GM12878 (cell line): Measurements from ENCODE around the gene MGMT. TPM values are rescaled to one million over a fixed set of nuclear protein-coding genes. Genes with fewer than 3 reads are reported as not detected.

ENCODE experiments used
- ATAC-seq: fragments of 200-7000 bp; cut with Tn5 transposase; 3 replicates; pipeline ENCODE4 v1.9.1; 2020; ENCODE audit warnings: mild to moderate bottlenecking, moderate library complexity
- BruUV-seq: library from RNA; stranded (reverse); fragments of 400-500 nt; replicated peaks from 2 replicates; lab custom pipeline; 2021; lab: Mats Ljungman, UMichigan
- CTCF ChIA-PET: fragments of 300-600 bp; sonication (Branson Sonifier 250); formaldehyde crosslinking; extraction: SDS; loops from one replicate; lab custom pipeline; 2021; ENCODE audit warnings: inconsistent platforms; lab: Yijun Ruan, JAX
- POLR2A ChIA-PET: fragments of 350-600 bp; formaldehyde crosslinking; extraction: SDS; loops from one replicate; lab custom pipeline; 2021; ENCODE audit warnings: inconsistent platforms; lab: Charles Lee
- RAD21 ChIA-PET: fragments of 300-600 bp; sonication (Branson Sonifier 250); formaldehyde crosslinking; loops from one replicate; lab custom pipeline; 2023; ENCODE audit warnings: antibody characterized with exemption; ENCODE audit not compliant: unreplicated experiment; lab: Charles Lee
- SMC1A ChIA-PET: fragments of 300-600 bp; sonication (Branson Sonifier 250); formaldehyde crosslinking; loops from one replicate; lab custom pipeline; 2023; ENCODE audit not compliant: unreplicated experiment, uncharacterized antibody; lab: Charles Lee
- DNase-seq: peaks from one replicate; pipeline ENCODE4 v3.0.0-alpha.2; 2011; ENCODE audit warnings: low read depth, low spot score
- FAIRE-seq: peaks from 3 replicates; lab custom pipeline; 2011; peaks lifted over from hg19 to GRCh38; lab: Jason Lieb, UNC
- H2AFZ ChIP-seq: 2 replicates; pipeline ENCODE4 v1.6.0; 2011; ENCODE audit warnings: low read depth, low read length, control low read depth; ENCODE audit not compliant: control insufficient read depth
- H3K27ac ChIP-seq: 2 replicates; pipeline ENCODE4 v1.5.1; 2011; ENCODE audit warnings: control low read depth; ENCODE audit not compliant: control insufficient read depth, insufficient read depth
- H3K27me3 ChIP-seq, 2 experiments: replicated peaks in 1 of 2; 2 replicates each; pipeline versions ENCODE4 v1.6.0 to v1.6.1; 2011; ENCODE audit warnings: low read length in 1 of 2; ENCODE audit not compliant: control insufficient read depth in 2 of 2, insufficient read depth in 2 of 2
- H3K36me3 ChIP-seq, 2 experiments: 2 replicates each; pipeline ENCODE4 v1.5.1; 2011; ENCODE audit warnings: low read length in 1 of 2; ENCODE audit not compliant: control insufficient read depth in 2 of 2, insufficient read depth in 2 of 2
- H3K4me1 ChIP-seq: 2 replicates; pipeline ENCODE4 v1.6.1; 2011; ENCODE audit warnings: mild to moderate bottlenecking, low read length, moderate library complexity, mixed read lengths; ENCODE audit not compliant: control insufficient read depth, insufficient read depth
- H3K4me2 ChIP-seq: 2 replicates; pipeline ENCODE4 v1.6.0; 2011; ENCODE audit warnings: control low read depth; ENCODE audit not compliant: control insufficient read depth, insufficient read depth
- H3K4me3 ChIP-seq: fragments of 200-600 bp; sonication (generic); 2 replicates; pipeline ENCODE4 v1.5.1; 2016
- H3K79me2 ChIP-seq: 2 replicates; pipeline ENCODE4 v1.6.0; 2011; ENCODE audit warnings: low read length; ENCODE audit not compliant: control insufficient read depth, insufficient read depth
- H3K9ac ChIP-seq: 2 replicates; pipeline ENCODE4 v1.8.0; 2011; ENCODE audit warnings: low read length, control low read depth, mixed read lengths; ENCODE audit not compliant: control insufficient read depth, insufficient read depth
- H3K9me3 ChIP-seq: replicated peaks from 3 replicates; pipeline ENCODE4 v1.5.1; 2011; ENCODE audit warnings: mild to moderate bottlenecking, low read length; ENCODE audit not compliant: control insufficient read depth, insufficient read depth
- H4K20me1 ChIP-seq: 2 replicates; pipeline ENCODE4 v1.6.0; 2011; ENCODE audit not compliant: control insufficient read depth, insufficient read depth
- ASH2L ChIP-seq: fragments of 300-600, 200-600 bp; sonication (generic); IDR thresholded peaks from 2 replicates; pipeline ENCODE4 v1.6.1; 2017; ENCODE audit warnings: low read depth, mild to moderate bottlenecking, borderline replicate concordance
- CHD2 ChIP-seq: IDR thresholded peaks from 2 replicates; pipeline ENCODE4 v1.6.1; 2011; ENCODE audit warnings: low read depth, low read length, improper control_type of control experiment, borderline replicate concordance
- DPF2 ChIP-seq: fragments of 450-650 bp; IDR thresholded peaks from 2 replicates; pipeline ENCODE4 v1.6.1; 2017; ENCODE audit warnings: mild to moderate bottlenecking
- E4F1 ChIP-seq: fragments of 450-650 bp; IDR thresholded peaks from 2 replicates; pipeline ENCODE4 v1.6.1; 2018; ENCODE audit warnings: borderline replicate concordance, mild to moderate bottlenecking; ENCODE audit not compliant: partially characterized antibody
- GABPA ChIP-seq: IDR thresholded peaks from 2 replicates; pipeline ENCODE4 v1.6.1; 2014; ENCODE audit warnings: antibody characterized with exemption, low read depth, mild to moderate bottlenecking, inconsistent platforms
- GATAD2B ChIP-seq: fragments of 450-650 bp; conservative IDR thresholded peaks from 2 replicates; pipeline ENCODE4 v1.6.1; 2017; ENCODE audit warnings: low read depth, mild to moderate bottlenecking, moderate library complexity
- MEF2B ChIP-seq: fragments of 450-650 bp; IDR thresholded peaks from 2 replicates; pipeline ENCODE4 v1.6.1; 2018; ENCODE audit warnings: mild to moderate bottlenecking, moderate library complexity; ENCODE audit not compliant: partially characterized antibody, poor library complexity, severe bottlenecking
- MTA2 ChIP-seq: fragments of 450-650 bp; IDR thresholded peaks from 2 replicates; pipeline ENCODE4 v1.6.1; 2016; ENCODE audit warnings: low read depth, mild to moderate bottlenecking, moderate library complexity
- NFIC ChIP-seq: IDR thresholded peaks from 2 replicates; pipeline ENCODE4 v1.6.1; 2012; ENCODE audit warnings: low read depth, mild to moderate bottlenecking, inconsistent platforms, low read length, moderate library complexity
- NFXL1 ChIP-seq: fragments of 450-650 bp; IDR thresholded peaks from 2 replicates; pipeline ENCODE4 v1.6.1; 2017; ENCODE audit warnings: antibody characterized with exemption, mild to moderate bottlenecking, borderline replicate concordance
- NFYB ChIP-seq: IDR thresholded peaks from 2 replicates; pipeline ENCODE4 v1.6.1; 2011; ENCODE audit warnings: low read depth, mild to moderate bottlenecking, low read length, improper control_type of control experiment, moderate library complexity; ENCODE audit not compliant: insufficient read depth
- RELA ChIP-seq: fragments of 450-650 bp; IDR thresholded peaks from 2 replicates; pipeline ENCODE4 v1.8.0; 2014; ENCODE audit warnings: borderline replicate concordance; ENCODE audit not compliant: partially characterized antibody
- RUNX3 ChIP-seq: IDR thresholded peaks from 2 replicates; pipeline ENCODE4 v1.6.1; 2012; ENCODE audit warnings: low read length, inconsistent platforms
- STAT3 ChIP-seq: IDR thresholded peaks from 2 replicates; pipeline ENCODE4 v1.6.1; 2011; ENCODE audit warnings: low read depth, low read length, improper control_type of control experiment
- TCF12 ChIP-seq: IDR thresholded peaks from 2 replicates; pipeline ENCODE4 v1.6.1; 2011; ENCODE audit warnings: low read depth, mild to moderate bottlenecking, low read length
- USF1 ChIP-seq: IDR thresholded peaks from 2 replicates; pipeline ENCODE4 v1.6.1; 2011; ENCODE audit warnings: borderline replicate concordance, low read depth, mild to moderate bottlenecking, moderate library complexity, mixed read lengths, low read length; ENCODE audit not compliant: insufficient read depth; ENCODE audit errors: extremely low read length
- ZNF274 ChIP-seq: IDR thresholded peaks from one replicate; pipeline ENCODE4 v1.8.0; 2011; ENCODE audit not compliant: insufficient read length, insufficient read depth
- WGBS: methylation state at CpG from one replicate; pipeline ENCODE4 v1.1.6; 2016; ENCODE audit warnings: low lambda C conversion rate; ENCODE audit not compliant: insufficient replicate concordance, insufficient coverage; ENCODE audit errors: missing lambda C conversion rate; 5-methylcytosine and 5-hydroxymethylcytosine counted together
- in situ Hi-C: fragments of 300-500 bp; cut with MboI; formaldehyde crosslinking; loops from 9 replicates; pipeline ENCODE4 v1.14.3; 2018; ENCODE audit warnings: mixed read lengths
- intact Hi-C: fragments of 100-400 bp; cut with micrococcal nuclease; formaldehyde crosslinking; loops from one replicate; pipeline ENCODE4 v1.14.2; 2022; ENCODE audit not compliant: unreplicated experiment
- polyA plus RNA-seq, 11 experiments: library from polyadenylated mRNA; depleted of rRNA in 4 of 11; unstranded in 6 of 11; stranded (reverse) in 5 of 11; fragments of >200 nt; fragmentation: Nextera tagmentation in 4 of 11; fragmentation: Illumina TruSeq in 1 of 11; extraction: Ambion mirVana in 4 of 11; extraction: Trizol in 1 of 11; gene quantifications; 1 replicate in 1 of 11; 2 replicates in 10 of 11; pipeline versions ENCODE4 v1.2.1 to v1.2.3, GENCODE V29; 2011 to 2016; ENCODE audit warnings: inconsistent platforms in 2 of 11, missing spikeins in 2 of 11, low read depth in 1 of 11
- total RNA-seq, 4 experiments: library from RNA; depleted of rRNA in 3 of 4; stranded (reverse); fragments of >200 nt in 3 of 4; fragmentation: Illumina TruSeq in 1 of 4; extraction: Trizol in 1 of 4; gene quantifications; 2 replicates each; pipeline versions ENCODE4 v1.2.1 to v1.2.3, GENCODE V29; 2013 to 2021

The MGMT gene
- total and polyA plus RNA-seq, 10 of the 15 experiments (the other 5 are each of a cell fraction or from before 2014, with no cell fraction given) = 0.16 to 24.2 (median 13.3) TPM

GRCh38 chr10:129526943-129527342 lies 59.9 kb downstream of the MGMT start:
- H3K4me2 ChIP-seq = no peak overlapping the region
- H3K36me3 ChIP-seq = no peaks in the 10 kb centered on the region
- TF ChIP-seq ZNF274 = no peak
- no peak for TF ChIP-seq CHD2
- TF ChIP-seq NFYB = no peak
- no peak for TF ChIP-seq GATAD2B
- TF ChIP-seq TCF12 = no peak
- no peak for TF ChIP-seq MTA2
- no peak for TF ChIP-seq E4F1
- no peak for TF ChIP-seq RUNX3
- no peak for TF ChIP-seq RELA
- no peak for TF ChIP-seq DPF2
- TF ChIP-seq NFIC = no peak
- TF ChIP-seq GABPA = no peak
- TF ChIP-seq ASH2L = no peak
- no peak for TF ChIP-seq NFXL1
- TF ChIP-seq USF1 = no peak
- TF ChIP-seq STAT3 = no peak
- TF ChIP-seq MEF2B = no peak
- DNase-seq = no peak
- POLR2A ChIA-PET = no interaction called here
- 95% methylated on average over 12 of the region's 12 CpGs for WGBS
- SMC1A ChIA-PET = no interaction called here
- no peak overlapping the region for H3K4me3 ChIP-seq
- intact Hi-C loops (no loop called here), in situ Hi-C loops (no loop called here)
- no peak overlapping the region for H2AFZ ChIP-seq
- CTCF ChIA-PET = no interaction called here
- H3K9ac ChIP-seq = no peak overlapping the region
- ATAC-seq = no peak
- no peak for FAIRE-seq
- H3K27me3 ChIP-seq = no peaks in the 10 kb centered on the region
- no peak overlapping the region for H3K27ac ChIP-seq
- no peaks in the 10 kb centered on the region for H4K20me1 ChIP-seq
- no peaks in the 10 kb centered on the region for H3K79me2 ChIP-seq
- no TSS peak for BruUV-seq
- no peaks in the 10 kb centered on the region; the same call in 2 of the 3 replicates for H3K9me3 ChIP-seq
- RAD21 ChIA-PET = no interaction called here
- no peaks in the 10 kb centered on the region for H3K4me1 ChIP-seq
